DOHH2 (cell line): Measurements from ENCODE around the gene LRRC46.

ENCODE experiments used
- EZH2phosphoT487 ChIP-seq: fragments of 200-600 bp; sonication (generic); IDR thresholded peaks from 2 replicates; pipeline ENCODE4 v1.6.1; 2017; ENCODE audit warnings: borderline replicate concordance, mild to moderate bottlenecking, antibody characterized with exemption, low read length, moderate library complexity, mixed read lengths
- TF ChIP-seq, protein P1 (sequence below): fragments of 200-600 bp; sonication (generic); IDR thresholded peaks from one replicate; pipeline ENCODE4 v1.5.1; 2014; ENCODE audit warnings: antibody characterized with exemption, mild to moderate bottlenecking, low read depth, low read length; ENCODE audit not compliant: poor library complexity, severe bottlenecking

GRCh38 chr17:47831003-47831933 is at the start of gene LRRC46, which contains the start of gene MRPL10:
- TF ChIP-seq, protein P1, sequence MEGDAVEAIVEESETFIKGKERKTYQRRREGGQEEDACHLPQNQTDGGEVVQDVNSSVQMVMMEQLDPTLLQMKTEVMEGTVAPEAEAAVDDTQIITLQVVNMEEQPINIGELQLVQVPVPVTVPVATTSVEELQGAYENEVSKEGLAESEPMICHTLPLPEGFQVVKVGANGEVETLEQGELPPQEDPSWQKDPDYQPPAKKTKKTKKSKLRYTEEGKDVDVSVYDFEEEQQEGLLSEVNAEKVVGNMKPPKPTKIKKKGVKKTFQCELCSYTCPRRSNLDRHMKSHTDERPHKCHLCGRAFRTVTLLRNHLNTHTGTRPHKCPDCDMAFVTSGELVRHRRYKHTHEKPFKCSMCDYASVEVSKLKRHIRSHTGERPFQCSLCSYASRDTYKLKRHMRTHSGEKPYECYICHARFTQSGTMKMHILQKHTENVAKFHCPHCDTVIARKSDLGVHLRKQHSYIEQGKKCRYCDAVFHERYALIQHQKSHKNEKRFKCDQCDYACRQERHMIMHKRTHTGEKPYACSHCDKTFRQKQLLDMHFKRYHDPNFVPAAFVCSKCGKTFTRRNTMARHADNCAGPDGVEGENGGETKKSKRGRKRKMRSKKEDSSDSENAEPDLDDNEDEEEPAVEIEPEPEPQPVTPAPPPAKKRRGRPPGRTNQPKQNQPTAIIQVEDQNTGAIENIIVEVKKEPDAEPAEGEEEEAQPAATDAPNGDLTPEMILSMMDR, result peak; percentile 67
- TF ChIP-seq EZH2phosphoT487, result no peak
